Thoracic aorta (tissue), 2 donors: ENCODE measurements around the gene CACNA1F. TPM values are rescaled to one million over a fixed set of nuclear protein-coding genes. Genes with fewer than 3 reads are reported as not detected.
A peak's percentile ranks its signal among the peaks of the same experiment; 100 is the strongest.

Source experiments
- ATAC-seq: fragments of 150-250 bp; one replicate; pipeline ENCODE4 v1.8.0; 2017; ENCODE audit warnings: low read depth; ENCODE audit not compliant: insufficient number of reproducible peaks, low FRiP score
- DNase-seq: peaks from one replicate; pipeline ENCODE4 v3.0.0-alpha.2; 2020; ENCODE audit warnings: low spot score
- H3K27ac ChIP-seq, 2 donors: fragments of 200-600 bp; sonication (generic); 1 replicate in 1 of 2; 2 replicates in 1 of 2; pipeline ENCODE4 v1.5.1; 2016; ENCODE audit warnings: mild to moderate bottlenecking in 2 of 2, moderate library complexity in 2 of 2
- H3K27me3 ChIP-seq: fragments of 200-600 bp; sonication (generic); replicated peaks from 2 replicates; pipeline ENCODE4 v1.6.0; 2016; ENCODE audit warnings: mild to moderate bottlenecking; ENCODE audit not compliant: insufficient read depth
- H3K36me3 ChIP-seq: fragments of 200-600 bp; sonication (generic); one replicate; pipeline ENCODE4 v1.5.1; 2016
- H3K4me1 ChIP-seq, 2 donors: fragments of 200-600 bp; sonication (generic); 1 replicate in 1 of 2; 2 replicates in 1 of 2; pipeline versions ENCODE4 v1.5.1 to v1.6.0; 2016; ENCODE audit warnings: low read depth in 2 of 2, mild to moderate bottlenecking in 1 of 2; ENCODE audit not compliant: control insufficient read depth in 1 of 2
- H3K4me3 ChIP-seq: fragments of 200-600 bp; sonication (generic); 2 replicates; pipeline ENCODE4 v1.5.1; 2016; ENCODE audit warnings: mild to moderate bottlenecking
- H3K9me3 ChIP-seq: fragments of 200-600 bp; sonication (generic); 2 replicates; pipeline ENCODE4 v1.5.1; 2016
- CTCF ChIP-seq: fragments of 200-600 bp; sonication (generic); IDR thresholded peaks from one replicate; pipeline ENCODE4 v1.5.1; 2019; ENCODE audit warnings: antibody characterized with exemption
- total RNA-seq, 2 donors: library from RNA; depleted of rRNA; stranded (reverse); fragments of >200 nt; gene quantifications; one replicate each; pipeline versions ENCODE4 v1.1.0 to v1.2.3, GENCODE V29; 2016

The CACNA1F gene
- total RNA-seq, 2 donors from 2014 or later = 0.81 TPM; not detected in 1

DNA sequence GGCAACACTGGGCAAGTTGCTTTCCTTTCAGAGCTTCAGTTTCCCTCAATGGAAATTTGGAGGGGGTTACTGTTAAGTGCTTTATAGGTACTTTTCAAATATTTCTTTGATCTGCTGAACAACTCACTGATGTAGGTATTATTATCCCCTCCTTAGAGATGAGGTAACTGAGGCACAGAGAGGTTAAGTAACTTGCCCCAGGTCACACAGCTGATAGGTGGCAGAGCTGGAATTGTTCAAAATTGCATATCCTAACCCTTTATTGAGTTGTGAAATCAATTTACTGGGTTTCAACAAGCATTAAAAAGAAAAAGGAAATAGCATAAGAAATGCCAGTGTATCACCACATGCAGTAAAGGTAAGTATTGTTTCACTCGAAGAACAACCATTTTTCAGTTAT, 43.1 kb upstream of the CACNA1F start:
- no peaks in the 10 kb centered on the region for H3K36me3 ChIP-seq
- H3K4me3 ChIP-seq = no peak overlapping the region
- no peak overlapping the region for H3K27ac ChIP-seq
- no peak for DNase-seq
- H3K27me3 ChIP-seq = no peaks in the 10 kb centered on the region
- ATAC-seq = no peak
- no peak for TF ChIP-seq CTCF
- no peaks in the 10 kb centered on the region for H3K9me3 ChIP-seq
- peaks cover 5 to 26% of the 10 kb centered on the region in 2 donors for H3K4me1 ChIP-seq

DNA sequence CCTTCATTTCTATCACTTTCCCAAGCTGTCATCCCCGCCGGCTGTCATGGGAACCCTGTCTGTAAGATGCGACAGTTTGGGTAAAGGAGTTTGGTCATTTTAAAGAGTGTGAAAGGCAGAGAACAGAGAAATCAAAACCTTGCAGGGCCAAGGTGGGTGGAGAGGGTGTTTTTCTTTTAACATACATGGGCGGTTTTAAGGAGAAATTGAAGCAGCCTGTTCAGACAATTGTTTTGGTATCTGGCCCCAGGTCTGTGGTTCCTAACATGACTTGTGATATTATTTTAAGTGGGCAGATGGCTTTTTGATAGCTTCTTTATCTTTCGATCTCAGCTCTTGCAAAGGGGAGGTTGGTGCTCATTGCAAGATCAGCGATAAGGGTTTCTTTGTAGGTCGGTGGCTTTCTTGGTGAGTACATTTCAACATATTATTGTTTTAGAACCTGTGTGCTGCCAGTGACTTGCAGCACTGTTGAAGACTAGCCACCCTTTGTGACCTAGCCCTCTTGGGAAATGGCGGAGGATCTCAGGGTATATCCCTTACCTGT, 40.1 kb upstream of the CACNA1F start:
- Histone ChIP-seq H3K4me1 (peaks cover 5 to 35% of the 10 kb centered on the region in 2 donors), H3K4me3 (no peak overlapping the region), H3K36me3 (no peaks in the 10 kb centered on the region), H3K27ac (no peak overlapping the region), H3K27me3 (no peaks in the 10 kb centered on the region), H3K9me3 (no peaks in the 10 kb centered on the region)
- ATAC-seq = no peak
- DNase-seq = no peak
- TF ChIP-seq CTCF = no peak

GRCh38 chrX:49272421-49272820, 39.3 kb upstream of the CACNA1F start:
- Histone ChIP-seq H3K27me3 (no peaks in the 10 kb centered on the region), H3K36me3 (no peaks in the 10 kb centered on the region), H3K27ac (no peak overlapping the region), H3K4me3 (no peak overlapping the region), H3K9me3 (no peaks in the 10 kb centered on the region), H3K4me1 (peaks cover 5 to 35% of the 10 kb centered on the region in 2 donors)
- no peak for DNase-seq
- no peak for ATAC-seq
- no peak for TF ChIP-seq CTCF

DNA sequence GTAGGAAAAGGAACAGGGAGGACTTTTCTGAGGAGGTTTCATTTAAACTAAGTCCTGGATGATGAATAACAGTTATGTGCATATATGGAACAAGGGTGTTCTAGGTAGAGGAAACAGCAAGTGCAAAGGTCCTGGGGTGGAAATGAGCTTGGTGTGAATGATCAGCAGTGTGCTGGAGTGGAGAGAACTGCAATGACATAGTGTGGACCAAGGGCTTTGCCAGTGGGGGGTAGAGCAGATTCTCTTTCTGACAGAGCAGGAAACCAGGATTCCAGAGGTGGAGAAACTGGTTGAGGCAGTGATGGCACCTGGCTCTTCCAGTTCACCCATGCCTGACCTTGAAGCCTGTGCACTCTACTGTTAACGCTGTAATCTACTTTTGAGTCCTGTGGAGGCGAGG, 38.2 kb upstream of the CACNA1F start:
- Histone ChIP-seq H3K27me3 (no peaks in the 10 kb centered on the region), H3K27ac (no peak overlapping the region), H3K4me3 (no peak overlapping the region), H3K36me3 (no peaks in the 10 kb centered on the region), H3K4me1 (peaks cover 5 to 26% of the 10 kb centered on the region in 2 donors), H3K9me3 (no peaks in the 10 kb centered on the region)
- DNase-seq (no peak), ATAC-seq (no peak)
- TF ChIP-seq CTCF = no peak

DNA sequence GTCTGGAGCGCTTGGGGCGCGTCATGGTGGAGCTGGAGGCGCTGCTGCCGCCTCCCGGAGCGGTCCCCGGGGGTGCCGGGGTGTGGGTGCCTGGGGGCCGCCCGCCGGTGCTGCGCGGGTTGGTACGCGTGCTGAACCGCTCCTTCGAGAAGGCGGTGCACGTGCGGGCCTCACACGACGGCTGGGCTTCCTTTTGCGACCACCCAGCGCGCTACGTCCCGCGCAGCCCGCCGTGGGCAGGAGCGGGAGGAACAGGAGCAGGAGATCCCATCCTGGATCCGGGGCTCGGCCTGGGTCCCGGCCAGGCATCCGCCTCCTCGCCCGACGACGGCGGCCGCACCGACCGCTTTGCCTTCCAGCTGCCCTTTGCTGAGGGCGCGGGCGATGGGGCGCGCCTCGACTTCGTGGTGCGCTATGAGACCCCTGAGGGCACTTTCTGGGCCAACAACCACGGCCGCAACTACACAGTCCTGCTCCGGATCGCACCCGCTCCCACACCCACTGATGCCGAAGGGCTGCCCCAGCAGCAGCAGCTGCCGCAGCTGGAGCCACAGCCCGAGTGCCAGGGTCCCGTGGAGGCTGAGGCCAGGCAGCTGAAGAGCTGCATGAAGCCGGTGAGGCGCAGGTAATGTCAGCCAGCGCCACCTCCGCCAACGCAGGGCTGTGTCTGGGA, 37.2 kb upstream of the CACNA1F start:
- no peaks in the 10 kb centered on the region for H3K36me3 ChIP-seq
- TF ChIP-seq CTCF = no peak
- H3K4me1 ChIP-seq = peaks cover 5 to 26% of the 10 kb centered on the region in 2 donors
- H3K27me3 ChIP-seq = no peaks in the 10 kb centered on the region
- peak overlapping the region; percentile 81 for H3K4me3 ChIP-seq
- no peaks in the 10 kb centered on the region for H3K9me3 ChIP-seq
- ATAC-seq = no peak
- H3K27ac ChIP-seq = peak overlapping the region; percentile 86 to 89
- no peak for DNase-seq
